Astrocyte of the spinal cord (primary cell): ENCODE data around the gene LRRC47.
"Not testable (repeated sequence)": the region's sequence is repeated elsewhere in the genome, so short reads cannot be mapped to it uniquely, and the experiment has no call there.

Source experiments
- DNase-seq: peaks from one replicate; pipeline ENCODE4 v3.0.0; 2011; ENCODE audit warnings: low read depth, low spot score
- H3K4me3 ChIP-seq: 2 replicates; pipeline ENCODE4 v1.5.1; 2011; ENCODE audit warnings: low read depth, mild to moderate bottlenecking, low read length, moderate library complexity
- in situ Hi-C: cut with HindIII; loops from 2 replicates; pipeline ENCODE4 v1.10.0; 2017; ENCODE audit warnings: low sequenced_read_pairs
- TF ChIP-seq, protein P1 (sequence below): IDR thresholded peaks from 2 replicates; pipeline ENCODE4 v1.5.1; 2012; ENCODE audit warnings: low read depth, mild to moderate bottlenecking, low read length, inconsistent platforms

LRRC47 gene

DNA sequence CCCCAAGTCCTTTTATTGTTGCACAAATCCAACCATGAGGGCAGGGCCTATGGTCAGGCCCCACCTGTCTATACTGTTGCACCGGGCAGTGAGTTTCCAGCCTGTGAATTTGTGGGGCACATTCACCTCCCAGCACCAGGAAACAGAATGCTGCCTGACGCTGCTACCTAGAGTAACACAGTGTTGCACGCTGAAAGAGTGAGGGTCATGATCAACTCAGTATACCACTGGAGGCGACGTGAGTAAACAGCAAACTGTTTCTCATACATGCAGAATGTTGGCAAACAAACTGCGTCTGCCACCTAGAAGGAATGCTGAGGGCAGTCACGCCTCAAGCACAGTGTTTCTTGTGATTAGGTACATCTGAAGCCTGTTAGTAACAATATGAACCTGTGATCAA lies 13.4 kb upstream of the LRRC47 start:
- DNase-seq: no peak
- in situ Hi-C loops: no loop called here
- TF ChIP-seq, protein P1, sequence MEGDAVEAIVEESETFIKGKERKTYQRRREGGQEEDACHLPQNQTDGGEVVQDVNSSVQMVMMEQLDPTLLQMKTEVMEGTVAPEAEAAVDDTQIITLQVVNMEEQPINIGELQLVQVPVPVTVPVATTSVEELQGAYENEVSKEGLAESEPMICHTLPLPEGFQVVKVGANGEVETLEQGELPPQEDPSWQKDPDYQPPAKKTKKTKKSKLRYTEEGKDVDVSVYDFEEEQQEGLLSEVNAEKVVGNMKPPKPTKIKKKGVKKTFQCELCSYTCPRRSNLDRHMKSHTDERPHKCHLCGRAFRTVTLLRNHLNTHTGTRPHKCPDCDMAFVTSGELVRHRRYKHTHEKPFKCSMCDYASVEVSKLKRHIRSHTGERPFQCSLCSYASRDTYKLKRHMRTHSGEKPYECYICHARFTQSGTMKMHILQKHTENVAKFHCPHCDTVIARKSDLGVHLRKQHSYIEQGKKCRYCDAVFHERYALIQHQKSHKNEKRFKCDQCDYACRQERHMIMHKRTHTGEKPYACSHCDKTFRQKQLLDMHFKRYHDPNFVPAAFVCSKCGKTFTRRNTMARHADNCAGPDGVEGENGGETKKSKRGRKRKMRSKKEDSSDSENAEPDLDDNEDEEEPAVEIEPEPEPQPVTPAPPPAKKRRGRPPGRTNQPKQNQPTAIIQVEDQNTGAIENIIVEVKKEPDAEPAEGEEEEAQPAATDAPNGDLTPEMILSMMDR: no peak
- no peak overlapping the region for H3K4me3 ChIP-seq

GRCh38 chr1:3807769-3808168 lies 11.5 kb upstream of the LRRC47 start:
- in situ Hi-C loops: no loop called here
- no peak for DNase-seq
- TF ChIP-seq, protein P1: no peak
- H3K4me3 ChIP-seq: no peak overlapping the region

DNA sequence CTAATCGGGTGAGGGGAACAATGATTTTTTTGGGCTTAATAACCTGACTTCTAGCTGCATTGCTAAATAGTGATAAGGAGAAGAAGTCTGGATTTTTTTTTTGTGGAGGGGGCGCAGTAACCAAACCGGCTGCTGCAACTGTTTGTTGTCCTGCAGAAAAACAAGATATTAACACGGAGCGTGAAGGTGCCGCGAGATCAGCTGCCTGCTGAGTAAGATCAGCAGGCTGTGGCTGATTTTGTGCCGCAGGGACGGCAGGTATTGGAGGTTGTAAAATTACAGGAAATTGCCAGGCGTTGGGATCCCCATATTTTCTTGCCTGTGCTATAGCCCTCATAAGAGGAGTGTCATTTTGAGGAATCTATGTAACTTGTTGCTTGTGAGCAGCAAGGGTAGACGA lies 8.7 kb upstream of the LRRC47 start:
- TF ChIP-seq, protein P1: no peak
- no peak overlapping the region for H3K4me3 ChIP-seq
- in situ Hi-C loops: no loop called here
- DNase-seq: no peak

GRCh38 chr1:3804627-3804944 lies 8.3 kb upstream of the LRRC47 start:
- in situ Hi-C loops, DNase-seq, H3K4me3 ChIP-seq: not testable (repeated sequence)

- in situ Hi-C loops: no loop called here
- TF ChIP-seq, protein P1: no peak
- DNase-seq: no peak
- no peak overlapping the region for H3K4me3 ChIP-seq
Observed at GRCh38 chr1:3803905-3804626, 7.8 kb upstream of the LRRC47 start.

DNA sequence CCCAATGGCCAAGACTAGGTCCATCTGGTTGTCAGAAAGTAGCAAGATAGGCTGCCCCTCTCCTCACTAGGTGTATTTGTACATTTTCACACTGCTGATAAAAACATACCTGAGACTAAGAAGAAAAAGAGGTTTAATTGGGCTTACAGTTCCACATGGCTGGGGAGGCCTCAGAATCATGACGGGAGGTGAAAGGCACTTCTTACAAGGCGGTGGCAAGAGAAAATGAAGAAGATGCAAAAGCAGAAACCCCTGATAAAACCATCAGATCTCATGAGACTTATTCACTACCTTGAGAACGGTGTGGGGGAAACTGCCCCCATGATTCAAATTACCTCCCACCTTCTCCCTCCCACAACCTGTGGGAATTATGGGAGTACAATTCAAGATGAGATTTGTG lies 4.5 kb upstream of the LRRC47 start:
- H3K4me3 ChIP-seq, in situ Hi-C loops, DNase-seq: not testable (repeated sequence)

- H3K4me3 ChIP-seq: no peak overlapping the region
- TF ChIP-seq, protein P1: no peak
- in situ Hi-C loops: no loop called here
- DNase-seq: no peak
Observed at GRCh38 chr1:3799976-3800685, 3.8 kb upstream of the LRRC47 start.
